GM10266 (cell line): Measurements from ENCODE around the gene SRP72.

Source experiments
- DNase-seq: peaks from one replicate; pipeline ENCODE4 v3.0.0; 2012; ENCODE audit errors: extremely low spot score
- TF ChIP-seq, protein P1 (sequence below): IDR thresholded peaks from 2 replicates; pipeline ENCODE4 v1.5.1; 2012; ENCODE audit warnings: mild to moderate bottlenecking, low read depth; ENCODE audit not compliant: control insufficient read depth, insufficient read depth; ENCODE audit errors: missing control alignments

The SRP72 gene

DNA sequence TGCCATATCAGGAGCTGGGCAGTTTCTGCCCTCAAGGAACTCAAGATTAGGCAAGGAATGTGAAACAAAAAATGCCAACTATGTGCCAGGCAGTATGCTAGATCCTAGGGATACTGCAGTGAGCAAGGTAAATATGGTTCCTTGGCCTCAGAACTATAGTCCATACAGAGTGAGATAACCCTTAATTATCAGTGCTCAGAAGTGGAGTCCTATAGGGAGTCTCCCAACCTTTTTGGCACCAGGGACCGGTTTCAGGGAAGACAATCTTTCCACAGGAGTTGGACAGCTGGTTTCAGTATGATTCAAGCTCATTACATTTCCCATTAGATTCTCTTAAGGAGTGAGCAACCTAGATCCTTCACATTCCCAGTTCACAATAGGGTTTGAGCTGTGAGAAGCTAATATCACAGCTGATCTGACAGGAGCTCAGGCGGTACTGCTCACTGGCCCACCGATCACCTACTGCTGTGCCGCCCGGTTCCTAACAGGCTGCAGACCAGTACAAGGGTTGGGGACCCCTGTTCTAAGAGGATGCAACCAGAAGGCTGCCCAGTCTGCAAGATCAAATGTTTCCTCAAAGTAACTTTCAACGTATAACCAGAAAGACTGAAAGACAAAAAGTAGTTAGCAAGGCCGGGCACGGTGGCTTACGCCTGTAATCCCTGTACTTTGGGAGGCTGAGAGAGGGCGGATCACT is 1.7 kb upstream of the SRP72 start:
- TF ChIP-seq, protein P1, sequence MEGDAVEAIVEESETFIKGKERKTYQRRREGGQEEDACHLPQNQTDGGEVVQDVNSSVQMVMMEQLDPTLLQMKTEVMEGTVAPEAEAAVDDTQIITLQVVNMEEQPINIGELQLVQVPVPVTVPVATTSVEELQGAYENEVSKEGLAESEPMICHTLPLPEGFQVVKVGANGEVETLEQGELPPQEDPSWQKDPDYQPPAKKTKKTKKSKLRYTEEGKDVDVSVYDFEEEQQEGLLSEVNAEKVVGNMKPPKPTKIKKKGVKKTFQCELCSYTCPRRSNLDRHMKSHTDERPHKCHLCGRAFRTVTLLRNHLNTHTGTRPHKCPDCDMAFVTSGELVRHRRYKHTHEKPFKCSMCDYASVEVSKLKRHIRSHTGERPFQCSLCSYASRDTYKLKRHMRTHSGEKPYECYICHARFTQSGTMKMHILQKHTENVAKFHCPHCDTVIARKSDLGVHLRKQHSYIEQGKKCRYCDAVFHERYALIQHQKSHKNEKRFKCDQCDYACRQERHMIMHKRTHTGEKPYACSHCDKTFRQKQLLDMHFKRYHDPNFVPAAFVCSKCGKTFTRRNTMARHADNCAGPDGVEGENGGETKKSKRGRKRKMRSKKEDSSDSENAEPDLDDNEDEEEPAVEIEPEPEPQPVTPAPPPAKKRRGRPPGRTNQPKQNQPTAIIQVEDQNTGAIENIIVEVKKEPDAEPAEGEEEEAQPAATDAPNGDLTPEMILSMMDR: no peak
- DNase-seq: no peak

DNA sequence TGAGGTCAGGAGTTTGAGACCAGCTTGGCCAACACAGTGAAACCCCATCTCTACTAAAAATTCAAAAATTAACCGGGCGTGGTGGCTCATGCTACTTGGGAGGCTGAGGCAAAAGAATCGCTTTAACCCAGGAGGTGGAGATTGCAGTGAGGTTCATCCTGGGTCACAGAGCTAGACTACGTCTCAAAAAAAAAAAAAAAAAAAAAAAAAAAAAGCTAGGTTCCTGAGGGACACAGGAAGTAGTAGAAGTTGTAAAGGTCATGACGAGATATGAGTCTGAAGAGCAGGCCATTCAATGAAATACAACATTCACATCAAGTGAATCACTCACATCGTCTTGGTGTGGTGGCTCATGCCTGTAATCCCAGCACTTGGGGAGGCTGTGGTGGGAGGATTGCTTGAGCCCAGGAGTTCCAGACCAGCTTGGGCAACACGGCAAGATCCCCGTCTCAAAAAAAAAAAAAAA is 1.1 kb upstream of the SRP72 start:
- DNase-seq: peak; percentile 25

DNA sequence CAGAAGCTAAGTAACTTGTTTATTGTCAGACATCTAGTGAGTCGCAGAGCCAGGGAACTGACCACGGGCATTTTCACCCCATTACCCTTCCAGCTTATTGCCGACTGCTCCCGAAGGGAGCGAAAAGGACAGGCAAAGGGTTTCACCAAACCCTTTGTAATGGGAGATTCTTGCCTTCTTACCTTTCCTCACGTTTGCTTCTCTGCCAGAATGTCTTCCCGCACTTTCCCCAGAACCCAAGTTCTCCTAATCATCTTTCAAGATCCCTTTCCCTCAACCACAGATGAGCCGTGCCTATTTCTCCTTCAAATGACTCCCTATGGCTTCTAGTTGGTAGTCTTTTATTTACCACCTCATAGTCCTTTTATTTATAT is 520 bp upstream of the SRP72 start:
- no peak for DNase-seq
- TF ChIP-seq, protein P1: no peak

DNA sequence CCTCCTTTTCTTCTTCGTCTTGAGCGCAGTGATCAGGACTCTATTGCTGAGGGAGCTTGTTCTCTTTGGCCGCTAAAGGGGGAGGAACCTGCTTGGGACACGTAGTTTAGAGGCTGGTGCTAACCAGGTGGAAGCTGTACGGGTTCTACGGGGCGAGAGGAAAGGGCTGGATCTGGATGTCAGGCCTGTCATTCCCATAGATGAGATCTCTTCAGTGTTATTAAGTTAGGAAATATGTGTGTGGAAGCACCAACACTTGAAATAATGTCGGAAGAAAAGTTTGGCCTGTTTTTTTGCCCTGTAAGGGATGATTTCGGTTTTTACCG is 643 bp downstream of the SRP72 start:
- DNase-seq: peak; percentile 35

DNA sequence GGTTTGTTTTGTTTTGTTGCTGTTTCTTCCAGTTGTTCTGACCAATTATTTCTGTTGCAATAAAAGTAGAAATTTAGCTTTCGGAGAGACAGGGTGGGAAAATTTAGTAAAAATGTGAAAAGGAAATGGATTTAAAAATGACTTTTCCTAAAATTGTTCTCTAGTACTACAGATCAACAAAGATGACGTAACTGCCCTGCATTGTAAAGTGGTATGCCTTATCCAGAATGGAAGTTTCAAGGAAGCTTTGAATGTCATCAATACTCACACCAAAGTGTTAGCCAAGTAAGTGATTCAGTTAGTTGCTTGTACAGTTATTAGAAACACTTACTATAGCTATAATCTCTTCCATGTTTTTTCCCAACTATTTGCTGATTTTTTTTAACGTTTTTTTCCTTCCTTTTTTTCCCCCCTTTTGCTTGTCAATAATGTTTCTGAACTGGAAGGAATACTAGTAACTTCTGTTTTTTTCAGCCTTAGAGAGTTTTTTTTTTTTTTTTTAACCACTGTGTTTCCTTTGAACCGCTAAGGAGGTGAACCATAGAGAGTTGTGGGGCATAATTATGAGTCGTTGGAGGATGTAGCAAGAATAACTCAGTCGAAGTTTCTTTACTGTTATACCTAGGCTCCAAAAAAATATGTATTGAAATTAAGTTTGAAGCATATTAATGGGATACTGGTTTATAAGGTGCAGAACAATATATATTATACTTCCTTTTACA is 2.2 kb downstream of the SRP72 start:
- no peak for DNase-seq
- TF ChIP-seq, protein P1: no peak

More for the DNA sequence above, 643 bp downstream of the SRP72 start:
- TF ChIP-seq, protein P1: no peak

DNA sequence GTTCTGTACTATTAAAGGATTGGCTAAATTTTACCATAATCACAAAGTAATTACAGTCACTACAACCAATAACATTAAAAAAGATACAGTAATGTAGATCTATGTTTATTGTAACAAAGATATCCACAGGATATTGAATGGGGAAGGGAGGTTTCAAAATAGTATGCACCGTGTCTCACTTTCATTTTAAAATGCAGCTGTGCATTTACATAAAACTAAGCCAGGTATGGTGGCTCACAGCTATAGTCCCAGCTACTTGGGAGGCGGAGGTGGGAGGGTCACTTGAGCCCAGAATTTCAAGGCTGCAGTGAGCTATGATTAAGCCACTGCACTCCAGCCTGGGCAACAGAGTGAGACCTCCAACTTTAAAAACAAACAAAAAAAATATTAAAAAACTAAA is 8.5 kb downstream of the SRP72 start:
- TF ChIP-seq, protein P1: no peak
- no peak for DNase-seq

DNA sequence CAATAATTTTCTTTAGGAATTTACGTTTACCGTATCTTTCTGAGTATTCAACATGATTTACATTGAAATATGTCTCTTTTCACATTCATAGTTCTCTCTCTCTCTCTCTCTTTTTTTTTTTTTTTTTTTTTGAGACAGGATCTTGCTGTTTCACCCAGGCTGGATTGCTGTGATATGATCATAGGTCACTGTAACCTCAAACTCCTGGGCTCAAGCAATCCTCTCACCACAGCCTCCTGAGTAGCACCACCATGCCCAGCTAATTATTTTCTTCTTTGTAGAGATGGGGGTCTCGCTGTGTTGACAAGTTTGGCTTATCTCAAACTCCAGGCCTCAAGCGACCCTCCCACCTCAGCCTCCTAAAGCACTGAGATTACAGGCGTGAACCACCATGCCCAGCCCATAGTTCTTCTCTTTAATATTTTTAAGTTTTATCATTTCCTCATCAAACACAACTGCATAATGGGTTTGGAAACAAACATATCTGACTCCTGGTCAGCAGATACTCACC is 9.8 kb downstream of the SRP72 start:
- TF ChIP-seq, protein P1: no peak
- DNase-seq: no peak

DNA sequence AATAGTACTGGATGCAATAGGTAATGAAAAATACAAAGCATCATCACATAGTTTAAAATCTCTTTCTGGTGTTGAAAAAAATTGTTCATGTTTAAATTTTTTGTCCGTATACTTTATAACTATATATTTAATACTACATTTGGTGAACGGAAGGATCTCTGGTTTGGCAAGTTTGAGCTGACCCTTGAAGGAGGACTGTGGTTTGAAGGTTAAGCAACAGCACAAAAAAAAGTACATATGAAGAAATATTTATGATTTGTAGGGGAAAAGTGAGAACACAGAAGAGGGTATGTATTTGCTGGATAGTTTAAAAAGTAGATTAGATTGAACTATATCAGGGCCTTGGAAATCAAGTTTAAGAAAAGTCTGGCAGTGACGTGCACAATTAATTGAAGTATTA is 13.3 kb downstream of the SRP72 start:
- TF ChIP-seq, protein P1: no peak
- DNase-seq: no peak
